ENCODE measurements around the gene ATF3.
"Not testable (repeated sequence)": the region's sequence is repeated elsewhere in the genome, so short reads cannot be mapped to it uniquely, and the experiment has no call there.

ATF3 gene

DNA sequence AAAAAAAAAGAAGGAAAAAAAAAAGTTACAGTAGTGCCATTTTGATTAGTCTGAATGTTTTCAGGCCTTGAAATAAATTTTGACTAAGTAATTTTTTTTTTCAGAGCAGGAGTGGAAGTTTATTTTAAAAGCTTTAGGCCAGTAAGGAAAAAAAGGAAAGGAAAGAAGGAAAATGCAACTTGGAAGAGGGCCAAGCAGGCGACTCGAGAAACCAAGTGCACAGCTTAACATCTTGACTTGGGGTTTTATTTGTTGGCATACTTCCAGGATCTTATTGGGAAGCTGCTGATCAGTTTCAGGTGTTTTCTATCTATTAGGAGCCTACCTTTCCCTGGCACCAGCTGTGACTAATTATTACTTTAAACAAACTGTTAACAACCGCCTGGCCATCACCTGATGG, 41.7 kb downstream of the ATF3 start:
- Mint-ChIP-seq H3K27me3 (peaks cover 18 to 32% of the 10 kb centered on the region in 2 donors), H3K27ac (no peak overlapping the region), H3K4me1 (no peaks in the 10 kb centered on the region), H3K36me3 (no peaks in the 10 kb centered on the region), H3K4me3 (no peak overlapping the region), H3K9me3 (no peaks in the 10 kb centered on the region)
- ATAC-seq (replicated peaks), result no peak
- DNase-seq, result no peak

DNA sequence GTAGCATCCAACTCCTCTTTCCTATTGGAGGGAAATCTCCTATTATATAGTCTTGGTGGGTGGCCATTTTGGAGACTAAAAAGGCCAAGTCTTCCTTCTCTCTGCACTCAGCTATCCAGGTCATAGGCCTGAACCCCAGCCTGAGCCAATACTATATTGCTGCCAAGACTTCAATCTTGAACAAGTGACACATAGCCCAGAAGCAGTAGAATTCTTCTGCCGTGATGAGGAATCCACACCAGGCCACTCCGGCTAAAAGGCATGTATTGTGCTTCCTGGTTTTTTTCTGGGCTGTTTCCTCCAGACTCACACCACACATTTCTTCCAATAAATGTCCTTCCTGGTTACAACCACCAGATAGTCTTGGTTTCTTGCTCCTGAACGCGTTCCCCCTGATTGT, 43.0 kb downstream of the ATF3 start:
- Mint-ChIP-seq H3K4me3 (no peak overlapping the region), H3K27ac (peak overlapping the region; percentile 42), H3K9me3 (no peaks in the 10 kb centered on the region), H3K36me3 (no peaks in the 10 kb centered on the region), H3K4me1 (no peaks in the 10 kb centered on the region), H3K27me3 (peaks cover 14 to 21% of the 10 kb centered on the region in 2 donors)
- ATAC-seq (replicated peaks) (no peak), DNase-seq (no peak)

DNA sequence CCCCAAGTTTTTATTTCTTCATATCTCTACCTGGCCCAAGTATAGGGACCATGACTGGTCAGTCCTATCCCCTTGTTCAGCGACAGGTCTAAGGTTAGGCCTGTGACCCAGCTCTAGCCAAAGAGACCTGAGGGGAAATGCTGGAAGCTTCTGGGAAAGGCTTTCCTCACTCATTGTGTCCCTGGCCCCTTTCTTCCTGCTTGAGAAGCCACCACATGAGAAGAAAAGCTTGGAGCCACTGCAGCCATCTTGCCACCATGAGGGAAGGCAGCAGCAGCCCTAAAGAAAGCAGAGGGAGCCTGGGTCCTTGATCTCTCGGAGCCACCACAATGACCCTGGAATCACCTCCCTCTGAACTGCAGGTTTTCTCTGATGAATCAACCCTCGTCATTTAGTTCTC, 43.4 kb downstream of the ATF3 start:
- Mint-ChIP-seq H3K36me3 (no peaks in the 10 kb centered on the region), H3K27ac (peak overlapping the region; percentile 42), H3K4me1 (no peaks in the 10 kb centered on the region), H3K27me3 (peaks cover 14 to 18% of the 10 kb centered on the region in 2 donors), H3K4me3 (no peak overlapping the region), H3K9me3 (no peaks in the 10 kb centered on the region)
- no peak for DNase-seq
- ATAC-seq (replicated peaks), result no peak

DNA sequence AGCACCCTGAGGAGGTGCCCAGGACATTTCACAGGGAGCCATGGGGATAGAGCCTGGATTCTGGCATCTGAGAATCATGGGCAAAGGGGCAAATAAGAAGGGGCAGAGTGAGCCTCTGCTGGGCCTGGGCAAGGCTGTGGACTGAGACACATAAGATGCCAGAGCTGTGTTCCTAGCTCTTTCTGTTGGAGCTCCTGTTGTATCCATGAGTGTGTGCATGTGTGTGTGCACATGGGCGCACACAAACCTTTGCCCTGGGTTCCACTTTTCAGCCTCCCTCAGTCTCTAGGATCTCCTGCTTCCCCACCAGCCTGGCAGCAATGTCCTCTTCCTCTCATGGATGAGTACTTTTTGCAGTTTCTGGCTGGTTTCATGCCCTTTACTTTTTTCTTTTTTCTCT, 44.0 kb downstream of the ATF3 start:
- Mint-ChIP-seq H3K36me3 (no peaks in the 10 kb centered on the region), H3K27ac (no peak overlapping the region), H3K4me1 (no peaks in the 10 kb centered on the region), H3K9me3 (no peaks in the 10 kb centered on the region), H3K27me3 (peaks cover 16 to 20% of the 10 kb centered on the region in 2 donors), H3K4me3 (no peak overlapping the region)
- ATAC-seq (replicated peaks) (no peak), DNase-seq (no peak)

DNA sequence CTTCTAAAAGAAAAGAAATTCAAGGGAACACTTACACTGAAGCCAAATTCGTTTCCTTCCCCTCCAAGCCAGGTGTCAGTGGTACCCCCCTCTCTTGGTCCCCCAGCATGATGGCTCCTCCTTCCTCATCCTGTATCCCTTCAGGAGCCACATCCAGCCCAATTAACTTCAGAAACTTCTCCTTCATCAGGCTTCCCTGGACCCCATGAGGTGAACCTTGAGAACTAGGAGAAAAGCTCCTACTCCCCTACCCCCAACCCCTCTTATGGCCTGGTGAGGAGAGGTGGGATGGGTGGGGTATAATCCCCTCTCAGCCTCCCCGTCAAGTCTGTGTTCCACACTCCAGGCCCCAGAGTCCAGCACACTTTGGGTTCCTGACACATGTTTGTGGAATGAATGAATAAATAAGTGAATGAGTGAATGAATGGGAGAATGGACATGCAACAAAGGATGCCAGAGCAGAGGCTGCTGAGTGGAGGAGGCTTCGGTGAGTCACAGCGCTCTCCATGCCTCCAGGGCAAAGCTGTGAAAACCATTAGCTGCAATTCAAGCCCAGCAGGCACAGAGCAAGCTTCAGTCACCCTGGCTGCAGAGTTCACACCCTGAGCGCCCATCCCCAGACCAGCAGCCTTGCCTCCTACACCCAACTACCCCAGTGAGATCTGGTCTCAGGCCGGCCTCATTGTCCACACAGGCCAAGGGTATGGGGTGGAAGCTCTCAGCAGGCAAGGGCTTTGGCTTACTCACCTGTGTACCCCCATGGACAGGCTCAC, 47.3 kb downstream of the ATF3 start:
- no peak for DNase-seq

DNA sequence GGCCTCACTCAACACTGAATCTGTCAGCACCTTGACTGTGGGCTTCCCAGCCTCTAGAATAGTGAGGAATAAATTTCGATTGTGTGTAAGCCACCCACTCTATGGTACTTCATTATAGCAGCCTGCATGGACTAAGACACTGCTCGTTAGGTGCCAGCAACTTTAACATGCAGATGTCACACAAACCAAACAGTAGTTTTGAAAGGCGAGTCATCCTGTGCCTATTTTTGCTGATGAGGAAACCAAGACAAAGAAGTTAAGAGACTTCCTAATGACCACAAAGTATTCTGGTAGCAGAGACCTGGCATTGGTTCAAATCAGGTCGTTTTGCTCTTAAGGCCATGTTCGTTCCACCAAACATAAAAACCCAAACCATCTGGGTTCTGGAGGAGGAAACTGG, 48.2 kb downstream of the ATF3 start:
- no peaks in the 10 kb centered on the region for H3K9me3 Mint-ChIP-seq
- peaks cover 34 to 45% of the 10 kb centered on the region in 2 donors for H3K27me3 Mint-ChIP-seq
- no peak overlapping the region for H3K4me3 Mint-ChIP-seq
- no peak for ATAC-seq (replicated peaks)
- no peak for DNase-seq
- H3K36me3 Mint-ChIP-seq, result no peaks in the 10 kb centered on the region
- H3K27ac Mint-ChIP-seq, result no peak overlapping the region
- no peaks in the 10 kb centered on the region for H3K4me1 Mint-ChIP-seq

More for the DNA sequence above, 47.3 kb downstream of the ATF3 start:
- H3K9me3 Mint-ChIP-seq, result no peaks in the 10 kb centered on the region
- H3K36me3 Mint-ChIP-seq, result no peaks in the 10 kb centered on the region
- no peak overlapping the region for H3K4me3 Mint-ChIP-seq
- peaks cover 29 to 40% of the 10 kb centered on the region in 2 donors for H3K27me3 Mint-ChIP-seq
- H3K27ac Mint-ChIP-seq, result no peak overlapping the region
- H3K4me1 Mint-ChIP-seq, result no peaks in the 10 kb centered on the region
- ATAC-seq (replicated peaks), result no peak

DNA sequence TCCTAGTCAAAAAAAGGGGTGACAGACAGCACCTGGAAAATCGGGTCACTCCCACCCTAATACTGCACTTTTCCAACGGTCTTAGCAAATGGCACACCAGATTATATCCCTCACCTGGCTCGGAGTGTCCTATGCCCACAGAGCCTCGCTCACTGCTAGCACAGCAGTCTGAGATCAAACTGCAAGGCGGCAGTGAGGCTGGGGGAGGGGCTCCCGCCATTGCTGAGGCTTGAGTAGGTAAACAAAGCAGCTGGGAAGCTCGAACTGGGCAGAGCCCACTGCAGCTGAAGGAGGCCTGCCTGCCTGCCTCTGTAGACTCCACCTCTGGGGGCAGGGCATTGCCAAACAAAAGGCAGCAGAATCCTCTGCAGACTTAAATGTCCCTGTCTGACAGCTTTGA, 49.7 kb downstream of the ATF3 start:
- H3K4me1 Mint-ChIP-seq; DNase-seq; H3K4me3 Mint-ChIP-seq; H3K27ac Mint-ChIP-seq; ATAC-seq (replicated peaks); H3K9me3 Mint-ChIP-seq; H3K36me3 Mint-ChIP-seq: not testable (repeated sequence)
- H3K27me3 Mint-ChIP-seq, result peaks cover 34 to 45% of the 10 kb centered on the region in 2 donors

DNA sequence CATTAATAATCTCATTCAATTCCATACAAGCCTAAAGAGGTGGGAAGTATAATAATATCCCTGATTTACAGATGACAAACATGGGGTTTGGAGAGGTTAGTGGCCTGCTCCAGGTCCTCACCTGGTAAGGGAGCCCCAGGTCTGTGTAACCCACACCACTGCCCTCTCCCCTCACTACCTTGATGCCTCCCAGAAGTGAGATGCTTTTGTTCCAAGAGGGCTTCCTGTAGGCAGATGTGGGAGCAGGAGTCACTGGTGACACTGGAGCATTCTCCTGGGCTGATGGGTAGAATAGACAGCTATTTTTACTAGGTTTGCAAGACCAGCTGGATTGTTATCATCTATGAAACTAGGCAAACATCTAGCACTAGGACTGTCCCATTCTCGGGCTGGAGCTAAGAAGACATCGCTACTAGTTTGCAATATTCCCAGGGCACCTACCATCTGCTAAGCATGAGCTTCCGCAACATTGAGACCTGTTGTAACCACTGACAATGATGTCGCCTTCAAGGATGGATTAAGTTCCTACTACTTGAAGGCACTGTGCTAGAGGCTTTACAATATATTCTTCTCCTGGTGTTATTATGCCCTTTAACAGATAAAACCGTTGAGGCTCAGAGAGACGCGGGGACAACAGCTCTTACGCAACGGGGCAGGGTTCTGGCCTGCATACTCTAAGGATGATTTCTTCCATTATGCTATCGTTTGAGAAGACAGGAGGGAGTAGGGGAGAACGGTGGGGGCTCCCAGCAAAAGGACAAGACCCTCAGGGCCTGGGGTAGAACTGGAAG, 56.0 kb downstream of the ATF3 start:
- peaks cover 6 to 20% of the 10 kb centered on the region in 2 donors for H3K27me3 Mint-ChIP-seq
- no peaks in the 10 kb centered on the region for H3K9me3 Mint-ChIP-seq
- H3K4me3 Mint-ChIP-seq, result peak overlapping the region; percentile 34 to 85
- DNase-seq, result no peak
- no peak for ATAC-seq (replicated peaks)
- no peak overlapping the region for H3K27ac Mint-ChIP-seq
- peaks cover 32 to 48% of the 10 kb centered on the region in 2 donors for H3K4me1 Mint-ChIP-seq
- peaks cover 0 to 2% of the 10 kb centered on the region in 2 donors for H3K36me3 Mint-ChIP-seq

DNA sequence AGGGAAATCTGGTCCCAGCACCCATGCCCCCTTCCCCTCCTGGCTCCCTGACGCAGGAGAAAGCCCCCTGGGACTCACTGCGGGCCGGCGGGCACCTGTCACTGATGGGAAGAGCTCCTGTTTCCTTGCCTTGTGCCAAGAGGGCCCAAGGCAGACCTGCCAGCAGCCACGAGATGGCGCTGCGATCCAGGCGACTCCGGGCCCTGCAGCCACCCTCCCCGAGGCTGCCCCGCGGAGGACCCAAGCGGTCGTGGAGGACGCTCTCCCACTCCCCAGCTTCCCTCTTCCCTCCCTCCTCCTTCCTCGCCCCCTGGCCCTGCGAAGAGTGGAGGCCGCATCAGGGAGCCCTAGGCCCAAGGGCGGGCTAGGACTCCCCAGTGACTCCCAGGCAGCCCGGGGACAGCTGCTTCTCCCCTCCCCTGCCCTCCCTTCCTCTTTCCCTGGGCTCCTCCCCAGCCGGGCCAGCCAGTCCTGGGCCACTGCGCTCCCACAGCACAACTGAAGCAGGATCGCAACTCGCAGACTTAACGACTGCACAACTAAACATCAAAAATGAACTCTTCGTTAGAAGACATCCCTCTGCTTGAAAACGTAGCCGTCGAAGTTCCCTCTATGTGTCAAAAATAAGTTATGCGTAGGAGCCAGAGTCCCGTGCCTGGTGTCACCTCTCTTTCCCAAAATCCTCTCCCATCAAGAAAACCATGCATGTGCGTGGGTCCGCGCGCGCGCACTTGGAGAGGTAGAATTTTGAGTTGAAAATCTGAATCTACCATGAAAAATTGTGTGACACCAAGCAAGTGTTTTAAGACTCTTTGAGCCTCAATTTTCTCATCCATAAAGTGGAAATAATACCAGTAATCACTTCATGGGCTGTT, 56.9 kb downstream of the ATF3 start:
- Mint-ChIP-seq H3K4me1 (peaks cover 33 to 55% of the 10 kb centered on the region in 2 donors), H3K9me3 (no peaks in the 10 kb centered on the region), H3K27ac (peak overlapping the region; percentile 53), H3K4me3 (peak overlapping the region; percentile 83 to 85), H3K27me3 (peaks cover 6 to 16% of the 10 kb centered on the region in 2 donors), H3K36me3 (peaks cover 0 to 2% of the 10 kb centered on the region in 2 donors)
- DNase-seq (peak; percentile 76), ATAC-seq (replicated peaks) (peak; percentile 90 to 93)

DNA sequence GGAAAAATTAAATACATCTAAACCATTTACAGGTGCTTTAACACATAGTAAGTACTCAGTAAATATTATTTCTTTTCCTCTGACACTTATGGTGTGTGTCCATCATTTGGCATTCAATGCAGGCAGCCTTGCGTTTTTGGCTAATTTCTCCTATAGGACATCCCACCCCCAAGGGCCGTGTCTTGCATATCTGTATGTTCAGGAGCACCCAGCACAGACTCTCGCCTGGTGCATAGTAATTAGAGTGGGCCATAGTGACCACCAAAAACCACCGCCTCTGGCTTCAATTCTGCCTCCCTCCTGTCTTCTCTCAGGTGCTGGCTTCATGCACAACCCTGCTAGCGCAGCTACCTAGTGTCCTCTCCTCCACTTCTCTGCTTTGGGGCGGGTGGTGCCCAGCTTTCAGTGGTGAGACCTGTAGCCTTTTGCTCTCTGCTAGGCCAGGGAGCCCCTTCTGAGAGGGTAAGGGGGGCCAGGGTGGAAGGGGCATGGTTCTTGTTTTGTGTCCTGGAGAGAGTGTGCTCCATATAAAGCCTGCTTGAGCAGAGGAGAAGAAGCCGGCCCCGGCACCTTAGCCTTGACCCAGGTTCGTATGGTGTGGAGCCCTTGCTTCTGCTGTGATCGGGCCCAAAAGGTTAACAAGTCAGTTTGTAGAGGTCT, 57.7 kb downstream of the ATF3 start:
- peak overlapping the region; percentile 83 to 85 for H3K4me3 Mint-ChIP-seq
- no peak overlapping the region for H3K27ac Mint-ChIP-seq
- H3K27me3 Mint-ChIP-seq, result peaks cover 4 to 12% of the 10 kb centered on the region in 2 donors
- H3K4me1 Mint-ChIP-seq, result peaks cover 39 to 62% of the 10 kb centered on the region in 2 donors
- H3K36me3 Mint-ChIP-seq, result peaks cover 0 to 2% of the 10 kb centered on the region in 2 donors
- ATAC-seq (replicated peaks) (no peak), DNase-seq (no peak)
- no peaks in the 10 kb centered on the region for H3K9me3 Mint-ChIP-seq

DNA sequence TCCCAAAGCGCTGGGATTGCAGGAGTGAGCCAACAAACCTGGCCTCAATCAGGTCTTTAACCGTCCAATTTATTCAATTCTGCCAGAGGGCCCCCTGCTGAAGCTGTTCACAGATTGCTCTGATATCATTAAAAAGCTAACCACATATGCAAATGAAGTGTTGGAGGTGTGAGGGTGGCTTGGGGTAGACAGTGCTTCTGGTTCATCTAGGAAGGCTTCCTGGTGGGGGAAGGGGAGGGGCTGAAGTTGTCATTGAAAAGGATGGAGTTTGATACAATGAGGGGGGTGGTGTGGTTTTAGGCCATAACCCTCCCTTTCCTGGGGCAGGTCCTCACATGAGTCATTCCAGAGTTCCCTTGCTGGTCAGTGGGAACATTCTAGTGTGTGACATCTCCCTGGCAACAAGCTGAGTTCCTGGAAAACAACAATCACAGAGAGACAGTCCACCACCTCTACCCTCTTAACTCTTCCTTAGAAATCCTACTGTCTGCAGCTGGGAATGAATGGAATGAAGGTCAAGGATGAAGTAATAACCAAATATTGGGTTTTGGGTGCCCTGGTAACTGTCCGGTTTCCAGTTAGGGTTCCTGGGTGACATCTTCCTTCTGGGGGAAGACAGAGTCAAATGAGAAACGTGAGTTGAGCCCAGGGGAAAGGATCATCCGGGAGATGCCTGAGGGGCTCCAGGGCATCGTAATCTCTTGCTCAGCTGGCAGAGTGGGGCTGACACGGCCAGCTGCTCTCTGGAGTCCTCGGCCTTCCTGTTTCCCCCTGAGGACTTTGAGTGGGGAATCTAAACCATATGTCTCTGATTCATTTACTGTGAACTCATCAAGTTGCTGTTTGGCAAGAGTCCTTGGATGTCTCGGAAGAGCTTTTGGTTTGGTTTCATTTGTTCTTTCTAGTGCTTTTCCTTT, 58.9 kb downstream of the ATF3 start:
- Mint-ChIP-seq H3K27me3 (peaks cover 3 to 10% of the 10 kb centered on the region in 2 donors), H3K9me3 (no peaks in the 10 kb centered on the region), H3K27ac (peak overlapping the region; percentile 65), H3K4me3 (peak overlapping the region in 1 of 2 donors; percentile 5), H3K4me1 (peaks cover 46 to 72% of the 10 kb centered on the region in 2 donors), H3K36me3 (peaks cover 0 to 2% of the 10 kb centered on the region in 2 donors)
- DNase-seq, result no peak
- no peak for ATAC-seq (replicated peaks)

DNA sequence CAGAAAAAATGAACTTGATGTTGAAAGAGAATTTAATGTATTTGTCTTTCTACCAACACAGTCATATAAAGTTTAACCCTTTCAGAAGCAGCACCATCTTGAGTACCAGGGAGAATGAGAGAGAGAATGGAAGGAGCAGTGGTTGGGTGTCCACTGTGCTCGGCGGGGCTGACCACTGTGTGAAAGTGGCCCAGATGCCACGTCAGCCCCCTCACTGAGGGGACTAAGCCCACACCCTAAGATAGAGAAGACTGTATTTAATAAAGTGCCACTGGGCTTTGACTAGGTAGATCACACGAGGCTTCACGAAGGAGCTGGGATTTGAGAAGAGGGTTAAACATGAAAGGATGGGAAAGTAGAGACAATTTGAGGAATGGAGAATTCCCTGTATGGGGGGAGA, 59.9 kb downstream of the ATF3 start:
- Mint-ChIP-seq H3K9me3 (no peaks in the 10 kb centered on the region), H3K4me1 (peaks cover 46 to 78% of the 10 kb centered on the region in 2 donors), H3K27me3 (peaks cover 3 to 10% of the 10 kb centered on the region in 2 donors), H3K27ac (peak overlapping the region; percentile 65), H3K36me3 (peaks cover 0 to 2% of the 10 kb centered on the region in 2 donors), H3K4me3 (peak overlapping the region in 1 of 2 donors; percentile 22)
- no peak for DNase-seq
- ATAC-seq (replicated peaks), result no peak

DNA sequence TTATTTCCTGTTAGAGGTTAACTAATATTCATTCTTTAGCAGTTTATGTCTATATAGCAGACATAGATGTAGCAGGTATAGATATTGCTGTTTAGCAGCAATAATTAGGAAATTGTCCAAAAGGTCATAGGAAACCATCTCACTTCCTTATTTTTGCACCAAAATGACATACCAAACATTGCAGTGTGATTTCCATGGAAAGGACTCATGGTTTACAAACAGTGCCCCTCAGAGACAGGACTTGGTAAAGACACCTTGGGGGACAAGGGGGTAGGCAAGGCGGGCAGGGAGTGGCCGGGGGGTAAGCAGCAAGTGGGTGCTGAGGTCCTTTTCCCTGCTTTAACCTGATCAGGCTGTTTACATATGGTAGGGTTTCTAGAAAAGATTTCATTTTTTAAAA, 60.5 kb downstream of the ATF3 start:
- H3K27ac Mint-ChIP-seq, result peak overlapping the region; percentile 74
- H3K4me1 Mint-ChIP-seq, result peaks cover 49 to 78% of the 10 kb centered on the region in 2 donors
- peaks cover 0 to 2% of the 10 kb centered on the region in 2 donors for H3K36me3 Mint-ChIP-seq
- peak overlapping the region; percentile 46 to 51 for H3K4me3 Mint-ChIP-seq
- DNase-seq, result peak; percentile 47
- ATAC-seq (replicated peaks), result peak; percentile 30 to 60
- H3K27me3 Mint-ChIP-seq, result peaks cover 3 to 10% of the 10 kb centered on the region in 2 donors
- H3K9me3 Mint-ChIP-seq, result no peaks in the 10 kb centered on the region

All from stimulated activated naive B cell treated with anti-CD40 and anti-IgM and Interleukin-4, amounts not matched to agents 10 μg/mL and 1 μg/mL and 100 μg/mL, for 72 hours (primary cell).